DND-41 (cell line): ENCODE measurements around the gene CEACAM5.

ENCODE experiments used
- ATAC-seq: fragments of 200-7000 bp; cut with Tn5 transposase; 3 replicates; pipeline ENCODE4 v1.9.1; 2021; ENCODE audit warnings: low read depth; ENCODE audit not compliant: insufficient read depth
- DNase-seq: peaks from one replicate; pipeline ENCODE4 v3.0.0-alpha.2; 2020
- H2AFZ ChIP-seq: 2 replicates; pipeline ENCODE4 v1.6.0; 2012; ENCODE audit warnings: low read depth, low read length
- H3K27ac ChIP-seq: 2 replicates; pipeline ENCODE4 v1.5.1; 2012; ENCODE audit warnings: low read length, inconsistent platforms
- H3K27me3 ChIP-seq: fragments of 200-600 bp; sonication (generic); 2 replicates; pipeline ENCODE4 v1.6.0; 2012; ENCODE audit warnings: low read length, mild to moderate bottlenecking, inconsistent platforms; ENCODE audit not compliant: insufficient read depth, poor library complexity
- H3K36me3 ChIP-seq: 2 replicates; pipeline ENCODE4 v1.5.1; 2012; ENCODE audit warnings: low read length, inconsistent platforms; ENCODE audit not compliant: insufficient read depth
- H3K4me1 ChIP-seq: 2 replicates; pipeline ENCODE4 v1.5.1; 2012; ENCODE audit warnings: mild to moderate bottlenecking, low read length; ENCODE audit not compliant: insufficient read depth
- H3K4me2 ChIP-seq: 2 replicates; pipeline ENCODE4 v1.6.0; 2012; ENCODE audit warnings: mild to moderate bottlenecking, moderate library complexity, low read length, inconsistent platforms; ENCODE audit not compliant: insufficient read depth
- H3K4me3 ChIP-seq, 2 experiments: fragments of 200-600 bp in 1 of 2; shearing (Covaris generic) in 1 of 2; 2 replicates each; pipeline ENCODE4 v1.5.1; 2012 to 2016; ENCODE audit warnings: inconsistent platforms in 2 of 2, low read length in 2 of 2, mild to moderate bottlenecking in 2 of 2, low read depth in 1 of 2, moderate library complexity in 1 of 2
- H3K79me2 ChIP-seq: 2 replicates; pipeline ENCODE4 v1.6.0; 2012; ENCODE audit warnings: low read length, inconsistent platforms; ENCODE audit not compliant: insufficient read depth
- H3K9ac ChIP-seq: 2 replicates; pipeline ENCODE4 v1.6.0; 2012; ENCODE audit warnings: low read depth, mild to moderate bottlenecking, inconsistent platforms, low read length, moderate library complexity
- H3K9me3 ChIP-seq: 2 replicates; pipeline ENCODE4 v1.5.1; 2012; ENCODE audit warnings: low read length, moderate library complexity, mild to moderate bottlenecking, inconsistent platforms; ENCODE audit not compliant: insufficient read depth, severe bottlenecking
- H4K20me1 ChIP-seq: 2 replicates; pipeline ENCODE4 v1.6.0; 2012; ENCODE audit warnings: low read length; ENCODE audit not compliant: insufficient read depth
- EZH2 ChIP-seq: IDR thresholded peaks from 3 replicates; pipeline ENCODE4 v1.6.1; 2012; ENCODE audit warnings: borderline replicate concordance, low read depth, mild to moderate bottlenecking, moderate library complexity, low read length, inconsistent platforms; ENCODE audit not compliant: severe bottlenecking
- TF ChIP-seq, protein P1 (sequence below): IDR thresholded peaks from 2 replicates; pipeline ENCODE4 v1.5.1; 2012; ENCODE audit warnings: borderline replicate concordance, low read length, moderate library complexity, mild to moderate bottlenecking; ENCODE audit not compliant: poor library complexity, severe bottlenecking; ENCODE audit errors: extremely low read depth

Gene CEACAM5

DNA sequence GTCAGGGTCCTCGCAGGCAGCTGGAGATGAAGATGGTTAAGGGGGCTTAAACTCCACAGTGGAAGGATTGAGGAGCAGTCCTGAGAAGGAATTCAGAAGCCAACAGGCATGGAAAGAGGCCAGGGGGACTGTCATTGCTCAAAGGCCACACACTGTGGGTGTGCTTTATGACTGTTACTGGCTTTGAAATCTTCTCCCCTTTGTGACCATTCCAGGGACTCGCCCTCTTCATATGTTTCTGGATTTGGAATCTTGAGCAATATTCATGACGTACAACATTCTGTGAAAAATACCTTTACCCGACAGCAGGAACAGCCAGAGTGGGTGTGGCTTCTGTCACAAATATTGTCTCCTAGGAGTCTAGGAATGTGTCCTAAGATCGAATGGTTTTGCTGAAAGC lies 36.9 kb upstream of the CEACAM5 start:
- TF ChIP-seq EZH2, result no peak
- TF ChIP-seq, protein P1, sequence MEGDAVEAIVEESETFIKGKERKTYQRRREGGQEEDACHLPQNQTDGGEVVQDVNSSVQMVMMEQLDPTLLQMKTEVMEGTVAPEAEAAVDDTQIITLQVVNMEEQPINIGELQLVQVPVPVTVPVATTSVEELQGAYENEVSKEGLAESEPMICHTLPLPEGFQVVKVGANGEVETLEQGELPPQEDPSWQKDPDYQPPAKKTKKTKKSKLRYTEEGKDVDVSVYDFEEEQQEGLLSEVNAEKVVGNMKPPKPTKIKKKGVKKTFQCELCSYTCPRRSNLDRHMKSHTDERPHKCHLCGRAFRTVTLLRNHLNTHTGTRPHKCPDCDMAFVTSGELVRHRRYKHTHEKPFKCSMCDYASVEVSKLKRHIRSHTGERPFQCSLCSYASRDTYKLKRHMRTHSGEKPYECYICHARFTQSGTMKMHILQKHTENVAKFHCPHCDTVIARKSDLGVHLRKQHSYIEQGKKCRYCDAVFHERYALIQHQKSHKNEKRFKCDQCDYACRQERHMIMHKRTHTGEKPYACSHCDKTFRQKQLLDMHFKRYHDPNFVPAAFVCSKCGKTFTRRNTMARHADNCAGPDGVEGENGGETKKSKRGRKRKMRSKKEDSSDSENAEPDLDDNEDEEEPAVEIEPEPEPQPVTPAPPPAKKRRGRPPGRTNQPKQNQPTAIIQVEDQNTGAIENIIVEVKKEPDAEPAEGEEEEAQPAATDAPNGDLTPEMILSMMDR, result no peak
- Histone ChIP-seq H3K36me3 (no peaks in the 10 kb centered on the region), H3K27me3 (peaks cover 6% of the 10 kb centered on the region), H3K4me3 (no peak overlapping the region), H3K9ac (no peak overlapping the region), H3K79me2 (no peaks in the 10 kb centered on the region), H3K9me3 (no peaks in the 10 kb centered on the region), H3K4me2 (no peak overlapping the region), H2AFZ (no peak overlapping the region), H3K27ac (no peak overlapping the region), H3K4me1 (no peaks in the 10 kb centered on the region), H4K20me1 (no peaks in the 10 kb centered on the region)
- ATAC-seq (no peak), DNase-seq (no peak)

DNA sequence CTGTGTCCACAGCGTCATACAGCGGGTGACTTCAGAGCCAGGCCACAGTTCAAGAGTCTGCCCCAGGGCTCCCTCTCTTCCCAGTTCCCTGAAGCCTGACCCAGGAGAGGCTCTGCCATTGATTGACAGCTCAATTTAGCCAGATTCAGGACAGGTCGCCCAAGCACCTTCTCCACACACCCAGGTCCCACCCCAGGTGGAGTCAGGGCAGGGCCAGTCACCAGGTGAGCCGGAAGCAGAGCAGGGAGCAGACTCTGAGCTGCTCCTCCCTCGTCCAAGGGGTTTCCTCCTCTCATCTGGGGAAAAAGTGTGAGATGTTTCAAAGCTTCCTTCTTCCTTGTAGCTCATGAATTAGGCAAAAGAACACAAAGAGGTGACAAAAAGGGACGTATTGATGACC lies 26.0 kb upstream of the CEACAM5 start:
- Histone ChIP-seq H3K4me2 (no peak overlapping the region), H3K27ac (no peak overlapping the region), H3K36me3 (no peaks in the 10 kb centered on the region), H3K4me3 (no peak overlapping the region), H3K79me2 (no peaks in the 10 kb centered on the region), H3K9me3 (no peaks in the 10 kb centered on the region), H4K20me1 (peaks cover 3% of the 10 kb centered on the region; the same call in 1 of the 2 replicates), H2AFZ (no peak overlapping the region), H3K27me3 (peaks cover 4% of the 10 kb centered on the region), H3K9ac (no peak overlapping the region), H3K4me1 (no peaks in the 10 kb centered on the region)
- TF ChIP-seq, protein P1, result no peak
- TF ChIP-seq EZH2, result no peak
- DNase-seq (no peak), ATAC-seq (no peak)

DNA sequence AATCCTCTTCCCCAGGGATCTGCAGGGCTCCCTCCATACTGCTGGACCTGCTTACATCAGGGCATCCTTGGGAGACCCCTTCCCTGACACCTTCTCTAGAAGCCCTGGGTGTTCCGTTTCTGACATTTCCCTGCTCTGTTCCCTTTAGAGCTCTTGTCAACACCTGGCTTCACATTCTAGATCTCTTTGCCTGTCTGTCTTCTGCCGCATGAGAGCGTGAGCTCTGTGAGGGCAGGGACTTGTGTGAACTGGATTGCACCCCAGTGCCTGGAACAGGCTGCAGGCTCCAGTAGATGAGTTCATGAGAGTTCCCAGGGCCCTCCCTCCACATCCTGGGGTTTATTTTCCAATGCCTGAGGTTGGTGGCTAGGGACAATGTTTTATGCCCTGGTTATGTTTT lies 21.0 kb upstream of the CEACAM5 start:
- Histone ChIP-seq H4K20me1 (peaks cover 3% of the 10 kb centered on the region), H3K27me3 (peaks cover 2% of the 10 kb centered on the region), H3K9ac (no peak overlapping the region), H3K9me3 (no peaks in the 10 kb centered on the region), H2AFZ (no peak overlapping the region), H3K27ac (no peak overlapping the region), H3K36me3 (no peaks in the 10 kb centered on the region), H3K4me3 (no peak overlapping the region), H3K79me2 (no peaks in the 10 kb centered on the region), H3K4me1 (no peaks in the 10 kb centered on the region), H3K4me2 (no peak overlapping the region)
- ATAC-seq (no peak), DNase-seq (no peak)
- TF ChIP-seq, protein P1, result no peak
- no peak for TF ChIP-seq EZH2

DNA sequence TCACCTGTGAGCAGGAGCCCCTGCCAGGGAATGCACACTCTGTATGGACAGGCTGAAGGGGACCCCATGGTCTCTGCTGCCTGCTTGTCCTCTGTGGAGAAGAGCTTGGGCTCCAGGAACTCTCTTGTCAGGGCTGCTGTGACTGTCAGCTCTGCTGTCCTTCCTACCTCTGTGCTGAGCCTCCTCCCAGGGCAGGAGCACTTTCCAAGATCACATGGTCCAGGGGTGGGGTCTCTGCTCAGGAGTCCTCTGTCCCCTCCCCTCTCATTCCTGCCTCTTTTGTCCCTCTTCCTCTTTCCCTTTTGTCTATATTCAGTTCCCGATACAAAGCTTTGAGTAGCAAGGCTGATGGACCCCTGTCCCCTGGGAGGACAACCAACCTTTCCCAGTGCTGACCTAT lies 20.3 kb upstream of the CEACAM5 start, which contains the start of gene CEACAM7:
TSS of gene CEACAM7 (minus strand) at position 173 of the 400 bp plus-strand sequence. CDS start at position 68, 105 bp downstream.
- H3K4me1 ChIP-seq, result no peaks in the 10 kb centered on the region
- TF ChIP-seq, protein P1, result no peak
- no peak for TF ChIP-seq EZH2
- ATAC-seq (no peak), DNase-seq (no peak)
- H3K36me3 ChIP-seq, result no peaks in the 10 kb centered on the region
- no peak within 1 kb of the TSS for H3K4me3 ChIP-seq
- H3K79me2 ChIP-seq, result no peaks in the 10 kb centered on the region
- H3K27ac ChIP-seq, result no peak within 1 kb of the TSS
- no peak within 1 kb of the TSS for H2AFZ ChIP-seq
- H4K20me1 ChIP-seq, result peaks cover 3% of the 10 kb centered on the region
- no peaks in the 10 kb centered on the region for H3K27me3 ChIP-seq
- no peak within 1 kb of the TSS for H3K4me2 ChIP-seq
- no peaks in the 10 kb centered on the region for H3K9me3 ChIP-seq
- H3K9ac ChIP-seq, result no peak within 1 kb of the TSS
